ENCODE measurements around the gene TASP1. TPM values are rescaled to one million over a fixed set of nuclear protein-coding genes. Genes with fewer than 3 reads are reported as not detected.

Gene TASP1
- total and polyA plus RNA-seq, 2 donors (not counting 3 experiments of a cell fraction or from before 2014, with no cell fraction given) = 3.5 to 8.9 TPM

GRCh38 chr20:13455713-13456112 lies 183.0 kb downstream of the TASP1 start:
- Histone ChIP-seq H3K4me2 (ENCODE audit: insufficient read depth, low read length) (no peak overlapping the region), H3K9ac (replicated peaks; ENCODE audit: extremely low read depth, insufficient read depth, low read length) (no peak overlapping the region), H3K9me1 (replicated peaks; ENCODE audit: control insufficient read depth, extremely low read depth, insufficient read depth, low read length) (no peaks in the 10 kb centered on the region), H4K20me1 (replicated peaks; ENCODE audit: control insufficient read depth, extremely low read depth, insufficient read depth, low read length) (no peaks in the 10 kb centered on the region), H3K4me1 (ENCODE audit: control insufficient read depth, extremely low read depth, insufficient read depth, low read length) (no peaks in the 10 kb centered on the region), H3K27me3 (ENCODE audit: control insufficient read depth in 2 of 2, insufficient read depth in 2 of 2, low read length in 2 of 2) (no peaks in the 10 kb centered on the region), H2AFZ (ENCODE audit: low read depth, low read length) (no peak overlapping the region), H3K4me3 (replicated peaks in 1 of 3; ENCODE audit: insufficient read depth in 1 of 3, low read depth in 1 of 3, low read length in 3 of 3) (no peak overlapping the region), H3K9me3 (replicated peaks; ENCODE audit: control insufficient read depth, insufficient read depth, low read length) (no peaks in the 10 kb centered on the region), H3K79me2 (ENCODE audit: control insufficient read depth, insufficient read depth, low read length) (no peaks in the 10 kb centered on the region), H3K36me3 (ENCODE audit: control insufficient read depth in 2 of 2, extremely low read depth in 1 of 2, insufficient read depth in 2 of 2, low read length in 2 of 2) (no peaks in the 10 kb centered on the region), H3K27ac (ENCODE audit: insufficient read depth, low read depth, low read length) (no peak overlapping the region)
- BruUV-seq (replicated peaks) = no TSS peak
- FAIRE-seq = no peak
- intact Hi-C loops (cut with micrococcal nuclease) (loop anchor here (5.0 kb wide), 2 partner anchors 317 to 332 kb away; partner anchors contain the start of gene NDUFAF5), dilution Hi-C loops (cut with MboI; ENCODE audit: extremely low pct_ligation_motif_present, low sequenced_read_pairs) (no loop called here)
- ChIA-PET POLR2A (no interaction called here), CTCF (no interaction called here)
- DNase-seq (ENCODE audit: low read depth, low spot score) = no peak
- no peak for TF ChIP-seq EZH2 (IDR thresholded peaks at IDR 0.05; ENCODE audit: borderline replicate concordance, low read depth, low read length, severe bottlenecking)
- TF ChIP-seq POLR2A (IDR thresholded peaks at IDR 0.05; ENCODE audit: low read depth, low read length) = no peak

GRCh38 chr20:13453367-13453766 lies 185.4 kb downstream of the TASP1 start:
- no peaks in the 10 kb centered on the region for H4K20me1 ChIP-seq (replicated peaks; ENCODE audit: control insufficient read depth, extremely low read depth, insufficient read depth, low read length)
- BruUV-seq (replicated peaks) = no TSS peak
- no peak overlapping the region for H3K9ac ChIP-seq (replicated peaks; ENCODE audit: extremely low read depth, insufficient read depth, low read length)
- no peaks in the 10 kb centered on the region for H3K9me1 ChIP-seq (replicated peaks; ENCODE audit: control insufficient read depth, extremely low read depth, insufficient read depth, low read length)
- no peaks in the 10 kb centered on the region for H3K36me3 ChIP-seq (ENCODE audit: control insufficient read depth in 2 of 2, extremely low read depth in 1 of 2, insufficient read depth in 2 of 2, low read length in 2 of 2)
- peak; percentile 20 for TF ChIP-seq JUN (IDR thresholded peaks at IDR 0.05; ENCODE audit: borderline replicate concordance, insufficient read depth, insufficient read length, low read depth)
- TF ChIP-seq, protein P1, sequence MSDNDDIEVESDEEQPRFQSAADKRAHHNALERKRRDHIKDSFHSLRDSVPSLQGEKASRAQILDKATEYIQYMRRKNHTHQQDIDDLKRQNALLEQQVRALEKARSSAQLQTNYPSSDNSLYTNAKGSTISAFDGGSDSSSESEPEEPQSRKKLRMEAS (IDR thresholded peaks at IDR 0.05; ENCODE audit: insufficient read depth, insufficient read length) = no peak
- TF ChIP-seq MYC (IDR thresholded peaks at IDR 0.05; ENCODE audit: low read depth, low read length) = no peak
- no peaks in the 10 kb centered on the region for H3K9me3 ChIP-seq (replicated peaks; ENCODE audit: control insufficient read depth, insufficient read depth, low read length)
- DNase-seq (ENCODE audit: low read depth, low spot score) (no peak), FAIRE-seq (no peak)
- intact Hi-C loops (cut with micrococcal nuclease) (no loop called here), dilution Hi-C loops (cut with MboI; ENCODE audit: extremely low pct_ligation_motif_present, low sequenced_read_pairs) (no loop called here)
- ChIA-PET POLR2A (no interaction called here), CTCF (no interaction called here)
- H3K4me1 ChIP-seq (ENCODE audit: control insufficient read depth, extremely low read depth, insufficient read depth, low read length) = no peaks in the 10 kb centered on the region
- H2AFZ ChIP-seq (ENCODE audit: low read depth, low read length) = no peak overlapping the region
- H3K79me2 ChIP-seq (ENCODE audit: control insufficient read depth, insufficient read depth, low read length) = no peaks in the 10 kb centered on the region
- H3K4me3 ChIP-seq (replicated peaks in 1 of 3; ENCODE audit: insufficient read depth in 1 of 3, low read depth in 1 of 3, low read length in 3 of 3) = no peak overlapping the region
- no peak overlapping the region for H3K27ac ChIP-seq (ENCODE audit: insufficient read depth, low read depth, low read length)
- H3K4me2 ChIP-seq (ENCODE audit: insufficient read depth, low read length) = no peak overlapping the region
- no peaks in the 10 kb centered on the region for H3K27me3 ChIP-seq (ENCODE audit: control insufficient read depth in 2 of 2, insufficient read depth in 2 of 2, low read length in 2 of 2)

All from endothelial cell of umbilical vein (primary cell).